DLD1 (cell line): Measurements from ENCODE around the gene E4F1.

Experiments used
- in situ Hi-C: cut with HindIII; loops from 2 replicates; pipeline ENCODE4 v1.10.0; 2017; ENCODE audit warnings: low sequenced_read_pairs

E4F1 gene

GRCh38 chr16:2228161-2228824 is 4.9 kb downstream of the E4F1 start:
- in situ Hi-C loops, result no loop called here

GRCh38 chr16:2229091-2229490 is 5.7 kb downstream of the E4F1 start:
- in situ Hi-C loops, result no loop called here

GRCh38 chr16:2229632-2230250 is 6.3 kb downstream of the E4F1 start:
- in situ Hi-C loops, result no loop called here

DNA sequence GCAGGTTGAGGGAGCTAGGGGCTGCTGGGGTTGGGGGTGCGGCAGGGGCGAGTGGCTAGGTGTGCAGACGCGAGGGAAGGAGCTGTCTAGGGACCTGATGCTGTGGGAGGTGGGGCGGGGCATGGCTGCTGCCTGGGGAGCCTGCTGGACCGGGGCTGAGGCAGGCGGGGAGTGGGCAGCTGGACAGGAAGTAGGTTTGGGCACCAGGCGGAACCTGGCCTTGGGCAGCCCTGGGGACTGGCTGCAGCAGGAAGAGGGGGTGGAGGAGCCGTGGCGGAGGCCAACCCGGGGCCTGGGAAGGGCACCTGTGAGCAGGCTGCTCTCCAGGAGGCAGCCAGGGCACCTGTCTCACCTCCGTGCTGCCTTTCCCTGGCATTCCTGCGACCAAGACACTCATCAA is 7.0 kb downstream of the E4F1 start:
- in situ Hi-C loops, result no loop called here

- in situ Hi-C loops, result no loop called here
Measured at GRCh38 chr16:2231016-2231931, 7.9 kb downstream of the E4F1 start.

DNA sequence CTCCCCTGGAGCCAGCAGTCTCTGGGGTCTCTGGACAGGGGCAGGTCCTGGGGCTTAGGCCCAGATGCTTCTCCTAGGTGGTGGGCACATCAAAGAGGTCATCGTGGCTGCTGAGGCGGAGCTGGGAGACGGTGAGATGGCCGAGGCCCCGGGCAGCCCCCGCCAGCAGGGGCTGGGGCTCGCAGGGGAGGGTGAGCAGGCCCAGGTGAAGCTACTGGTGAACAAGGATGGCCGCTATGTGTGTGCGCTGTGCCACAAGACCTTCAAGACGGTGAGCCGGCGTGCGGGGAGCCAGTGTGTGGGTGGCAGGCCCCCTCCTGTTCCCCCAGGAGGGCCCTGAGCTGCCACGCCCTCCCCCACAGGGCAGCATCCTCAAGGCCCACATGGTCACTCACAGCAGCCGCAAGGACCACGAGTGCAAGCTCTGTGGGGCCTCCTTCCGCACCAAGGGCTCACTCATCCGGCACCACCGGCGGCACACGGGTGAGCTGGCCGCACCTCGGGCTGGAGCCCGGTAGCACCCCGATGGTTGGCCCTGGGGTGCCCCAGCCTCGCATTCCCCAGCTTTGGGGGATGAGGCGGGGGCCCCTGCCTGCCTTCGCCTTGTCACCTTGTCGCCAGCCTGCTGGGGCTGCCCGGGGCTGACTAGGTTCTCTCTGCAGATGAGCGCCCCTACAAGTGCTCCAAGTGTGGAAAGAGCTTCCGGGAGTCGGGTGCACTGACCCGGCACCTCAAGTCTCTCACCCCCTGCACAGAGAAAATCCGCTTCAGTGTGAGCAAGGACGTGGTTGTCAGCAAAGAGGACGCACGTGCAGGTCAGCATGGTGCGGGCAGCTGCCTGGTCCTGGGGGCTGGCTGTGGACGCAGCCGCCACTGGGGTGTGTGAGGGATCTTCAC is 9.0 kb downstream of the E4F1 start:
- in situ Hi-C loops, result no loop called here

- in situ Hi-C loops, result no loop called here
Measured at GRCh38 chr16:2233046-2233775, 9.8 kb downstream of the E4F1 start.

DNA sequence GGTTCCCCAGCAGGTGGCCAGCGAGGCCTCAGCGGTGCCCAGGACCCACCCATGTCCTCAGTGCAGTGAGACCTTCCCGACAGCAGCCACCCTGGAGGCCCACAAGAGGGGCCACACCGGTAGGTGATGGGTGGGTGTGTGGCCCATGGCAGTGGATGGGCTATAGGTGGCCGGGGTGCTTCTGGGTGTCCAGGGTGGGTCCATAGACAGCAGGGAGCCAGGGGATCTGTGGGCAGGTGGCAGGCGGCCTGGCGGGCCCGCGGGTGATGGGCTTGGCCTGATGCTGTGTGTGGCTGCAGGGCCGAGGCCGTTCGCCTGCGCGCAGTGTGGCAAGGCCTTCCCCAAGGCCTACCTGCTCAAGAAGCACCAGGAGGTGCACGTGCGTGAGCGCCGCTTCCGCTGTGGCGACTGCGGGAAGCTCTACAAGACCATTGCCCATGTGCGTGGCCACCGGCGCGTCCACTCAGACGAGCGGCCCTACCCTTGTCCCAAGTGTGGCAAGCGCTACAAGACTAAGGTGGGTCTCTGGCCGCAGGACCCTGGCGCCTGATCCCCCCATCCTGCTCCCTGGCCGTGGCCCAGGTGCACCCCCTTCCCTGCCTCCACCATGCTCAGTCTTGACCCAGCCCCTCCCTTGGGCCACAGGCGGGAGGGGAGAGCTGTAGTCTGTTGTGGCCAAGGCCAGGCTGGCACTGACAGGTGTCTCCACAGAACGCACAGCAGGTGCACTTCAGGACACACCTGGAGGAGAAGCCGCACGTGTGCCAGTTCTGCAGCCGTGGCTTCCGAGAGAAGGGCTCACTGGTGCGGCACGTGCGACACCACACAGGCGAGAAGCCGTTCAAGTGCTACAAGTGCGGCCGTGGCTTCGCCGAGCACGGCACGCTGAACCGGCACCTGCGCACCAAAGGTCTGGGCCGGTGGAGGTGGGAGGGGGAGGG is 10.8 kb downstream of the E4F1 start:
- in situ Hi-C loops, result no loop called here

DNA sequence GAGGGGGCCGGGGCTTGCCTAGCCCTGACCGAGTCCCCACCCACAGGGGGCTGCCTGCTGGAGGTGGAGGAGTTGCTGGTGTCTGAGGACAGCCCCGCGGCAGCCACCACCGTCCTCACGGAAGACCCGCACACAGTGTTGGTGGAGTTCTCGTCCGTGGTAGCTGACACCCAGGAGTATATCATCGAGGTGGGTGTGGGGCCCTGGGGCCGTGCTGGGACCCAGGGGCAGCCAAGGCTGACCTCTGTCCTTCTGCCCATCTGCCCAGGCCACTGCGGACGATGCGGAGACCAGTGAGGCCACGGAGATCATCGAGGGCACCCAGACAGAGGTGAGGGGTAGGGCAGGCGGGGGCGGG is 11.4 kb downstream of the E4F1 start:
- in situ Hi-C loops, result no loop called here

DNA sequence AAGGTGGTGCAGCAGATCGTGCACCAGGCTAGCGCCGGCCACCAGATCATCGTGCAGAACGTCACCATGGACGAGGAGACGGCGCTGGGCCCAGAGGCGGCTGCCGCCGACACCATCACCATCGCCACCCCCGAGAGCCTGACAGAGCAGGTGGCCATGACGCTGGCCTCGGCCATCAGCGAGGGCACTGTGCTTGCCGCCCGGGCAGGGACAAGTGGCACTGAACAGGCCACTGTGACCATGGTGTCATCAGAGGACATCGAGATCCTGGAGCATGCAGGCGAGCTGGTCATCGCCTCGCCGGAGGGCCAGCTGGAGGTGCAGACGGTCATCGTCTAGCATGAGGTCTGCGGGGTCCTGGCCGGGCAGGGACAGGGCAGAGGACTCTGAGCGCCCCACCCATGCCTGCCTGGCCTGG is 11.9 kb downstream of the E4F1 start:
- in situ Hi-C loops, result no loop called here

DNA sequence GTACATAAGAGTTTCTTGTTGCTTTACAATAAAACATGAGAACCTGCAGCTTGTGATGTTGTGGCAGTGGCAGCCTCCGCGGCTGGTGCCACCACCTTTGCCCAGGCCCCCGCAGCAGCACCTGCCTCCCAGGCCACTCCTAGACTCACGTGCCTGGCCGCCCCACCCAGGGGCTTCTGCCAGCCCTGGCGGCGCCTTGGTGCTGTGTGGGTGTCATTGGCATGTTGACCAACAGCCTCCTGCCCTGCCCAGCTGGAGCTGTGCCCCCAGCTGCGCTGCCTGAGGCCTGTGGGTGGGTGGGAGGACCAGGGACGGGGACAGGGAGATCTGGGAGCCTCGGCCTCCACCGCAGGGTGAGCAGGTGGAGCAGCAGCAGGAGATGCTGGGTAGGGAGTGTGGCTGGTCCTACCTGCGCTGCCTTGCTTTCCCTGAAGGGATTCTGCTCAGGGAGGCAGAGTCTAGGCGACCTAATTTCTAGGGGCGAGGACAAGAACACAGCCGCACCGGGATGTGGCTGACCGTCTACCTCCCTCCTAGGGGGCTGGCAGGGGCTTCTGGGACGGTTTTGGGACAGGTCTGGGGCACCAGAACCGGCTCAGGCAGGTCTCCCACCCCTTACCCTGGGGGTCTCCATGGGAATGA is 12.4 kb downstream of the E4F1 start:
- in situ Hi-C loops, result no loop called here

DNA sequence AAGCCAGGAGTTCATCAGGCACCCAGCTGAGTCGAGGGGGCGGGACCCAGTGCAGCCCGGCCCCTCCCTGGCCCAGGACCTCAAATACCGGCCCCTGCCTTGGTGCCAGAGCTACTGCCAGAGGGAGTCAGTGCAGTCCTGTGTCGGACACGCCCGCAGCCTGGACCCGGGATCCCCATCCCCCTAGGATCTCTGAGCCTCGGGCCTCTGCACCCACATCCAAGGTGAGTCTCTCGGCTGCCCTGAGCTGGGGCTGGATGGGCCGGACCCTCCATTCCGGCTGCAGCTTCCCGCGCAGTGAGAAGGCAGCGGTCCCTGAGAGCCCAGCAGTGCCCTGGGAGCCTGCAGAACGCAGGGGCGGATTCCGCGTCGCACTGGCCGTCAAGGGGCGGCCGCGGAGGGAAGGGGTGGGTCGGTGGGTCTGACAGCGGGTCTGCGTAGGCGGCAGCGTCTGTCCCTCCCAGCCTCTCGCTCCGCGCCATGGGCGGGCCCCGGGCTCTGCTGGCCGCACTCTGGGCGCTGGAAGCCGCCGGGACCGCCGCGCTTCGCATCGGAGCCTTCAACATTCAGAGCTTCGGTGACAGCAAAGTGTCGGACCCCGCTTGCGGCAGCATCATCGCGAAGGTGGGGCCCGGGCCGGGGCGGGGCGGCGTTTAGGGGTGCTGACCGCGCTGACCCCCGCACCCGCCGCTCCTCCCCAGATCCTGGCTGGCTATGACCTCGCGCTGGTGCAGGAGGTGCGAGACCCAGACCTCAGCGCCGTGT is 13.1 kb downstream of the E4F1 start, which contains the start of gene DNASE1L2:
DNASE1L2 (plus strand) TSS at position 108 of the 765 bp plus-strand sequence; CDS start at position 481, 373 bp downstream.
- in situ Hi-C loops, result no loop called here

GRCh38 chr16:2237102-2237482 is 13.7 kb downstream of the E4F1 start:
- in situ Hi-C loops, result no loop called here

DNA sequence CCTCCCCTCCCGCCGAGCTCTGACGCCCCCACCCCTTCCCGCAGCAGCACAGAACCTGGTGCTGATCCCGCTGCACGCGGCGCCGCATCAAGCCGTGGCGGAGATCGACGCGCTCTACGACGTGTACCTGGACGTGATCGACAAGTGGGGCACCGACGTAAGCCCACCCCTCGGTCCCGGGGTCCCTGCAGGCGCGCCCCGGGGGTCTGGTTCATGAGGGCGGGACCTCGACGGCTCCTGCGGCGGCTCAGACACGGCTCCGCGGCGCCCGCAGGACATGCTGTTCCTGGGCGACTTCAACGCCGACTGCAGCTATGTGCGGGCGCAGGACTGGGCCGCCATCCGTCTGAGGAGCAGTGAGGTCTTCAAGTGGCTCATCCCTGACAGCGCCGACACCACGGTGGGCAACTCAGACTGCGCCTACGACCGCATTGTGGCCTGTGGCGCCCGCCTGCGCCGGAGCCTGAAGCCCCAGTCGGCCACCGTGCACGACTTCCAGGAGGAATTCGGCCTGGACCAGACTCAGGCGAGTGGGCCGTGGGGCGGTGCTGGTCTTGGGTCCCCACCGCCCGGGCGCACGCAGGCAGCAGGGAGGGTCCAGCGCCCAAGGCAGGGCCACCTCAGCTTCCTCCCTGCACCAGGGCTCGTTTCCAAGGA is 14.2 kb downstream of the E4F1 start:
- in situ Hi-C loops, result no loop called here

- in situ Hi-C loops, result no loop called here
Measured at GRCh38 chr16:2238150-2238837, 14.9 kb downstream of the E4F1 start.

DNA sequence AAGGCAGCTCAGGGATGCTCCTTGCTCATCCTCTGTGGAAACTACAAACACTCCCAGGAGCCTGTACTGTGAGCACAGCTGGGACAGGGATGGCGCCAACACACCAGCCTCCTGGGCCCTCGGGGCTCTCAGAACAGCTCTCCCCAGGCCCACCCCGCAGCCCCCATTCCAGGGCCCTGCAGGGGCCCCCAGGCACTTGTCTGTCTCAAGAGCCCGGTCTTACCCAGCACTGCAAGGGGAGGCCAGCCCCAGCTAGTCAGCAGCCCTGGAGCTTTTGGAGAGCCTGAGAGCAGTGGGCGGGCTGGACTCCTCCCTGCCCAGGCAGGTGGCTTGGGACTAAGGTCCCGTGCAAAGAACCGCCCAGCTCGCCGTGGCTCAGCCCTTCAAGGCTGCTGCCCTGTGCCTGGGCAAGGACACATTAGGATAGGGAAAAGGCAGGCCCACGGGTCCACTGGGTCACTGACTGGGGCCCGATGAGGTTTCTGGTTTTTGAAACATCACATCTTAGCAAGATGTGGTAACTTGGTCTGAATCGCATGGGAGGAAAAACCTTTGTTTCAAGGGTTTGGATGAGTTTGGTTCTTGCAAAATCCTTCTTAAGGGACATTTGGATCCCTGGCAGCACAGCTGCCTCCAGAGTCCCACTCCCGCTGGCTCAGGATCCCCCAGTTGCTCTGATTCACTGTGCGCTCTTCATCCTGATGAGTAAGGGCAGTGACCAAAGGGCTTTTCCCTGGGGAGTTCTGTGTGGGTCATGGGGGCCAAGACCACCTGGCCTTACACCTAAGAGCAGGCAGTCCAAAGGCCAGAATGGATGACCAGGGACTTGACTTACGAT is 15.7 kb downstream of the E4F1 start:
- in situ Hi-C loops, result no loop called here
